Astrocyte (in vitro differentiated cells and primary cell): ENCODE results near the gene NUDT16L1. TPM values are rescaled to one million over a fixed set of nuclear protein-coding genes. Genes with fewer than 3 reads are reported as not detected.

ENCODE experiments used
- DNase-seq: peaks from one replicate; pipeline ENCODE4 v3.0.0-alpha.2; 2010; ENCODE audit warnings: low read depth
- FAIRE-seq: peaks from 2 replicates; lab custom pipeline; 2011; peaks lifted over from hg19 to GRCh38; lab: Jason Lieb, UNC
- H2AFZ ChIP-seq: 2 replicates; pipeline ENCODE4 v1.6.0; 2012; ENCODE audit warnings: low read depth, low read length, inconsistent platforms
- H3K27ac ChIP-seq: 2 replicates; pipeline ENCODE4 v1.5.1; 2011; ENCODE audit warnings: low read depth, low read length, inconsistent platforms
- H3K27me3 ChIP-seq: 2 replicates; pipeline ENCODE4 v1.6.0; 2011; ENCODE audit warnings: low read length, inconsistent platforms; ENCODE audit not compliant: insufficient read depth
- H3K36me3 ChIP-seq: 2 replicates; pipeline ENCODE4 v1.5.1; 2011; ENCODE audit warnings: low read length, inconsistent platforms; ENCODE audit not compliant: insufficient read depth
- H3K4me1 ChIP-seq: 2 replicates; pipeline ENCODE4 v1.5.1; 2011; ENCODE audit warnings: low read length, inconsistent platforms; ENCODE audit not compliant: insufficient read depth
- H3K4me2 ChIP-seq: 2 replicates; pipeline ENCODE4 v1.6.0; 2012; ENCODE audit warnings: low read length, inconsistent platforms
- H3K4me3 ChIP-seq: 2 replicates; pipeline ENCODE4 v1.5.1; 2011; ENCODE audit warnings: low read depth, mild to moderate bottlenecking, low read length, inconsistent platforms; ENCODE audit not compliant: insufficient read depth
- H3K79me2 ChIP-seq: 2 replicates; pipeline ENCODE4 v1.6.0; 2012; ENCODE audit warnings: mild to moderate bottlenecking, low read length, inconsistent platforms; ENCODE audit not compliant: insufficient read depth
- H3K9ac ChIP-seq: 2 replicates; pipeline ENCODE4 v1.6.0; 2012; ENCODE audit warnings: mild to moderate bottlenecking, low read length, inconsistent platforms
- H3K9me3 ChIP-seq: 2 replicates; pipeline ENCODE4 v1.5.1; 2012; ENCODE audit warnings: low read depth, mild to moderate bottlenecking, low read length, inconsistent platforms; ENCODE audit not compliant: insufficient read depth
- H4K20me1 ChIP-seq: 2 replicates; pipeline ENCODE4 v1.6.0; 2012; ENCODE audit warnings: low read length, inconsistent platforms; ENCODE audit not compliant: insufficient read depth
- H3K27ac Mint-ChIP-seq: one replicate; pipeline ENCODE4 v1.8.0; 2021; ENCODE audit warnings: mild to moderate bottlenecking, mixed read lengths; ENCODE audit not compliant: unreplicated experiment
- H3K27me3 Mint-ChIP-seq: one replicate; pipeline ENCODE4 v1.8.0; 2021; ENCODE audit warnings: low read depth, mixed read lengths; ENCODE audit not compliant: unreplicated experiment
- H3K36me3 Mint-ChIP-seq: one replicate; pipeline ENCODE4 v1.8.0; 2021; ENCODE audit warnings: low read depth, mixed read lengths; ENCODE audit not compliant: unreplicated experiment
- H3K4me1 Mint-ChIP-seq: one replicate; pipeline ENCODE4 v1.8.0; 2021; ENCODE audit warnings: low read depth, mixed read lengths; ENCODE audit not compliant: unreplicated experiment
- H3K4me3 Mint-ChIP-seq: one replicate; pipeline ENCODE4 v1.8.0; 2021; ENCODE audit warnings: mild to moderate bottlenecking, moderate library complexity, mixed read lengths; ENCODE audit not compliant: unreplicated experiment
- H3K9me3 Mint-ChIP-seq: one replicate; pipeline ENCODE4 v1.8.0; 2021; ENCODE audit warnings: mild to moderate bottlenecking, mixed read lengths; ENCODE audit not compliant: unreplicated experiment
- EZH2 ChIP-seq: IDR thresholded peaks from 2 replicates; pipeline ENCODE4 v1.6.1; 2012; ENCODE audit warnings: mild to moderate bottlenecking, low read length, inconsistent platforms; ENCODE audit not compliant: insufficient read depth
- total RNA-seq: library from RNA; stranded (reverse); gene quantifications from 2 replicates; pipeline ENCODE4 v1.2.1, GENCODE V29; 2021
- TF ChIP-seq, protein P1 (sequence below): IDR thresholded peaks from 2 replicates; pipeline ENCODE4 v1.5.1; 2011; ENCODE audit warnings: low read depth, mild to moderate bottlenecking, inconsistent platforms, low read length, moderate library complexity; ENCODE audit not compliant: insufficient read depth

Gene NUDT16L1
- total RNA-seq, 1 donor from 2014 or later = 42.2 TPM

DNA sequence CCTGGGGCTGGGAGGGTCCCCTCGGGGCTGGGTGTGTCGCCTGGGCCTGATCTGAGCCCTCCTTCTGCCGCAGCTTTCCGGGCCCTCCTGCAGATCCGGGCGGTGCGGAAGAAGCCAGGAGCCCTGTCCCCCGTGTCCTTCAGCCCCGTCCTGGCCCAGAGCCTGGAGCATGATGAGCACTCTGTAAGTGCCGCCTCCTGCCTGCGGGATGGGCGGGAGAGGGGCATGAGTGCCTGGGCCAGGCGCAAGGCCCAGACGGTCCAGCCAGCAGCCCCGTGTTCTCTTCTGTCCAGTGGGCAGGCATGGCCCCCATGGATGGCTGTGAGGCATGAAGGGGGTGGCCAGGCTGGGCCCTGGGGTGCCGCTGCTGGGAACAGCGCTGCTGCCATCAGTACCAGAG, 16.0 kb upstream of the NUDT16L1 start:
- Histone ChIP-seq H3K9ac (no peak overlapping the region), H2AFZ (no peak overlapping the region), H3K27ac (no peak overlapping the region), H3K9me3 (no peaks in the 10 kb centered on the region), H3K4me3 (no peak overlapping the region), H4K20me1 (peaks cover 47% of the 10 kb centered on the region), H3K36me3 (no peaks in the 10 kb centered on the region), H3K4me1 (peaks cover 7% of the 10 kb centered on the region), H3K79me2 (peaks cover 3% of the 10 kb centered on the region), H3K4me2 (no peak overlapping the region), H3K27me3 (no peaks in the 10 kb centered on the region)
- Mint-ChIP-seq H3K9me3 (no peaks in the 10 kb centered on the region), H3K27me3 (no peaks in the 10 kb centered on the region), H3K27ac (no peak overlapping the region), H3K4me3 (no peak overlapping the region), H3K36me3 (peaks cover 1% of the 10 kb centered on the region), H3K4me1 (peaks cover 12% of the 10 kb centered on the region)
- FAIRE-seq (no peak), DNase-seq (no peak)
- TF ChIP-seq, protein P1, sequence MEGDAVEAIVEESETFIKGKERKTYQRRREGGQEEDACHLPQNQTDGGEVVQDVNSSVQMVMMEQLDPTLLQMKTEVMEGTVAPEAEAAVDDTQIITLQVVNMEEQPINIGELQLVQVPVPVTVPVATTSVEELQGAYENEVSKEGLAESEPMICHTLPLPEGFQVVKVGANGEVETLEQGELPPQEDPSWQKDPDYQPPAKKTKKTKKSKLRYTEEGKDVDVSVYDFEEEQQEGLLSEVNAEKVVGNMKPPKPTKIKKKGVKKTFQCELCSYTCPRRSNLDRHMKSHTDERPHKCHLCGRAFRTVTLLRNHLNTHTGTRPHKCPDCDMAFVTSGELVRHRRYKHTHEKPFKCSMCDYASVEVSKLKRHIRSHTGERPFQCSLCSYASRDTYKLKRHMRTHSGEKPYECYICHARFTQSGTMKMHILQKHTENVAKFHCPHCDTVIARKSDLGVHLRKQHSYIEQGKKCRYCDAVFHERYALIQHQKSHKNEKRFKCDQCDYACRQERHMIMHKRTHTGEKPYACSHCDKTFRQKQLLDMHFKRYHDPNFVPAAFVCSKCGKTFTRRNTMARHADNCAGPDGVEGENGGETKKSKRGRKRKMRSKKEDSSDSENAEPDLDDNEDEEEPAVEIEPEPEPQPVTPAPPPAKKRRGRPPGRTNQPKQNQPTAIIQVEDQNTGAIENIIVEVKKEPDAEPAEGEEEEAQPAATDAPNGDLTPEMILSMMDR = no peak
- TF ChIP-seq EZH2 = no peak

DNA sequence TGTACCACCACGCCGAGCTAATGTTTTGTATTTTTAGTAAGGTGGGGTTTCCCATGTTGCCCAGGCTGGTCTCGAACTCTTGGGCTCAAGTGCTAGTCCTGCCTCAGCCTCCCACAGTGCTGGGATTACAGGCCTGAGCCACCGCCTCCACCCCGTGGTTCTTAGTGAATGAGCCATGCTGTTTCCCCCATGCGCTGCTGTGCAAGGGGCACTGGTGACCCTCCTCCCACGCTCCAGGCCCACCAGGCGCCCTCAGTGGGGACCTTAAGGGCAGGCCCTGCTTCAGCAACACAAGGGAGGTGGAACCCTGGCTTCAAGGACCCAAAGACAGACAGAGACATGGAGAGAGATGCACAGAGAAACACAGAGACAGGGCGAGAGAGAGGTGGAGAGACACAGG, 15.4 kb upstream of the NUDT16L1 start:
- Histone ChIP-seq H2AFZ (no peak overlapping the region), H4K20me1 (peaks cover 52% of the 10 kb centered on the region), H3K27me3 (no peaks in the 10 kb centered on the region), H3K4me3 (no peak overlapping the region), H3K9me3 (no peaks in the 10 kb centered on the region), H3K4me1 (peaks cover 7% of the 10 kb centered on the region), H3K36me3 (no peaks in the 10 kb centered on the region), H3K79me2 (peaks cover 3% of the 10 kb centered on the region), H3K27ac (no peak overlapping the region), H3K9ac (no peak overlapping the region), H3K4me2 (no peak overlapping the region)
- peaks cover 12% of the 10 kb centered on the region for H3K4me1 Mint-ChIP-seq
- DNase-seq (no peak), FAIRE-seq (no peak)
- H3K9me3 Mint-ChIP-seq = no peaks in the 10 kb centered on the region
- TF ChIP-seq, protein P1 = no peak
- no peak for TF ChIP-seq EZH2
- peaks cover 1% of the 10 kb centered on the region for H3K36me3 Mint-ChIP-seq
- H3K4me3 Mint-ChIP-seq = no peak overlapping the region
- H3K27me3 Mint-ChIP-seq = no peaks in the 10 kb centered on the region
- no peak overlapping the region for H3K27ac Mint-ChIP-seq

DNA sequence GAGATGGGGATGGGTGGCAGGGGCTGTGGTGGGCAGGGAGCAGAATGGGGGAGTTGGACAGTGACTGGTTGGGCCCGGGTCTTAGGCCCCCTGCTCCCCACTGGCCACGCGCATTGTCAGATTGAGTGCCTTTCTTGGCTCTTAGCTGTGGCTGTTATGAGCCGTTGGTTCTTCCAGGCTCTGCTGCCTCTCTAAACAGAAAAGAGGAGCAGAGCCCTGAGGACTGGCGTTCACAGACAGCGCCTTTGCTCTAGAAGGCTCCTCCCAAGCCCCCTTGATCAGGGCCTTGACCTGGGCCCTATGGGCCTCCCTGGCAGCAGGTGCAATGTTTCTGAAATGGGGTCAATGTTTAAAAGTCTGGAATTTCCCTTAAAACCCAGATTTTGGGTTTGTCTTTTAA, 14.8 kb upstream of the NUDT16L1 start:
- Mint-ChIP-seq H3K4me1 (peaks cover 12% of the 10 kb centered on the region), H3K27ac (no peak overlapping the region), H3K27me3 (no peaks in the 10 kb centered on the region), H3K36me3 (peaks cover 1% of the 10 kb centered on the region), H3K4me3 (no peak overlapping the region), H3K9me3 (no peaks in the 10 kb centered on the region)
- H3K36me3 ChIP-seq = no peaks in the 10 kb centered on the region
- FAIRE-seq (no peak), DNase-seq (no peak)
- no peak overlapping the region for H3K9ac ChIP-seq
- no peak overlapping the region for H3K4me3 ChIP-seq
- H2AFZ ChIP-seq = no peak overlapping the region
- no peak overlapping the region for H3K4me2 ChIP-seq
- H3K27me3 ChIP-seq = no peaks in the 10 kb centered on the region
- no peak overlapping the region for H3K27ac ChIP-seq
- TF ChIP-seq EZH2 = no peak
- TF ChIP-seq, protein P1 = no peak
- peaks cover 7% of the 10 kb centered on the region for H3K4me1 ChIP-seq
- peaks cover 54% of the 10 kb centered on the region for H4K20me1 ChIP-seq
- H3K9me3 ChIP-seq = no peaks in the 10 kb centered on the region
- peaks cover 3% of the 10 kb centered on the region for H3K79me2 ChIP-seq
